GM21423 (cell line): ENCODE results near the gene SBF2.
"Not testable (repeated sequence)": the region's sequence is repeated elsewhere in the genome, so short reads cannot be mapped to it uniquely, and the experiment has no call there.

Source experiments
- ATAC-seq: cut with Tn5 transposase; IDR thresholded peaks from one replicate; pipeline ENCODE4 v1.9.1; 2021; ENCODE audit warnings: mild to moderate bottlenecking, moderate library complexity; ENCODE audit not compliant: unreplicated experiment

The SBF2 gene

GRCh38 chr11:10268746-10269488 is 25.1 kb downstream of the SBF2 start:
- ATAC-seq: no peak

GRCh38 chr11:10267821-10268220 is 26.2 kb downstream of the SBF2 start:
- ATAC-seq: no peak

GRCh38 chr11:10265936-10266335 is 28.1 kb downstream of the SBF2 start:
- ATAC-seq: no peak

GRCh38 chr11:10264716-10265115 is 29.3 kb downstream of the SBF2 start:
- ATAC-seq: not testable (repeated sequence)

GRCh38 chr11:10263929-10264328 is 30.1 kb downstream of the SBF2 start:
- ATAC-seq: no peak

- ATAC-seq: no peak
Measured at GRCh38 chr11:10261821-10262220, 32.2 kb downstream of the SBF2 start.

GRCh38 chr11:10257478-10257877 is 36.5 kb downstream of the SBF2 start:
- no peak for ATAC-seq

- no peak for ATAC-seq
Measured at GRCh38 chr11:10255388-10256125, 38.5 kb downstream of the SBF2 start.

GRCh38 chr11:10249448-10250131 is 44.4 kb downstream of the SBF2 start:
- not testable (repeated sequence) for ATAC-seq

- ATAC-seq: no peak
Measured at GRCh38 chr11:10247011-10247410, 47.0 kb downstream of the SBF2 start.

GRCh38 chr11:10243896-10244575 is 50.0 kb downstream of the SBF2 start:
- no peak for ATAC-seq

- ATAC-seq: no peak
Measured at GRCh38 chr11:10236840-10237239, 57.2 kb downstream of the SBF2 start.

- no peak for ATAC-seq
Measured at GRCh38 chr11:10233581-10233980, 60.4 kb downstream of the SBF2 start.

- no peak for ATAC-seq
Measured at GRCh38 chr11:10232756-10233155, 61.3 kb downstream of the SBF2 start.

- ATAC-seq: not testable (repeated sequence)
Measured at GRCh38 chr11:10231803-10232202, 62.2 kb downstream of the SBF2 start.

GRCh38 chr11:10225553-10225952 is 68.5 kb downstream of the SBF2 start:
- ATAC-seq: no peak

- ATAC-seq: no peak
Measured at GRCh38 chr11:10222399-10222798, 71.6 kb downstream of the SBF2 start.

- no peak for ATAC-seq
Measured at GRCh38 chr11:10221342-10221741, 72.7 kb downstream of the SBF2 start.

- ATAC-seq: no peak
Measured at GRCh38 chr11:10211470-10211869, 82.5 kb downstream of the SBF2 start.

GRCh38 chr11:10209326-10209725 is 84.7 kb downstream of the SBF2 start:
- ATAC-seq: no peak

GRCh38 chr11:10208131-10208575 is 85.9 kb downstream of the SBF2 start:
- ATAC-seq: no peak
